Esophagus muscularis mucosa (tissue), 4 donors: ENCODE measurements around the gene SLC6A19.

Source experiments
- EP300 ChIP-seq: sonication (generic); formaldehyde crosslinking; IDR thresholded peaks from one replicate; pipeline ENCODE4 v1.6.1; 2017; ENCODE audit warnings: antibody characterized with exemption
- POLR2A ChIP-seq: fragments of 450-650 bp; IDR thresholded peaks from one replicate; pipeline ENCODE4 v1.6.1; 2017; ENCODE audit warnings: antibody characterized with exemption, moderate library complexity, mild to moderate bottlenecking, low read depth
- TF ChIP-seq, protein P1 (sequence below), 3 experiments: fragments of 200-600 bp in 2 of 3; fragments of 450-650 bp in 1 of 3; sonication (generic) in 2 of 3; IDR thresholded peaks; one replicate each; pipeline ENCODE4 v1.5.1; 2017 to 2019; ENCODE audit warnings: antibody characterized with exemption in 3 of 3, mild to moderate bottlenecking in 2 of 3, moderate library complexity in 1 of 3

- TF ChIP-seq, protein P1, sequence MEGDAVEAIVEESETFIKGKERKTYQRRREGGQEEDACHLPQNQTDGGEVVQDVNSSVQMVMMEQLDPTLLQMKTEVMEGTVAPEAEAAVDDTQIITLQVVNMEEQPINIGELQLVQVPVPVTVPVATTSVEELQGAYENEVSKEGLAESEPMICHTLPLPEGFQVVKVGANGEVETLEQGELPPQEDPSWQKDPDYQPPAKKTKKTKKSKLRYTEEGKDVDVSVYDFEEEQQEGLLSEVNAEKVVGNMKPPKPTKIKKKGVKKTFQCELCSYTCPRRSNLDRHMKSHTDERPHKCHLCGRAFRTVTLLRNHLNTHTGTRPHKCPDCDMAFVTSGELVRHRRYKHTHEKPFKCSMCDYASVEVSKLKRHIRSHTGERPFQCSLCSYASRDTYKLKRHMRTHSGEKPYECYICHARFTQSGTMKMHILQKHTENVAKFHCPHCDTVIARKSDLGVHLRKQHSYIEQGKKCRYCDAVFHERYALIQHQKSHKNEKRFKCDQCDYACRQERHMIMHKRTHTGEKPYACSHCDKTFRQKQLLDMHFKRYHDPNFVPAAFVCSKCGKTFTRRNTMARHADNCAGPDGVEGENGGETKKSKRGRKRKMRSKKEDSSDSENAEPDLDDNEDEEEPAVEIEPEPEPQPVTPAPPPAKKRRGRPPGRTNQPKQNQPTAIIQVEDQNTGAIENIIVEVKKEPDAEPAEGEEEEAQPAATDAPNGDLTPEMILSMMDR (IDR thresholded peaks at IDR 0.05): no peak
- TF ChIP-seq EP300: no peak
- no peak for TF ChIP-seq POLR2A
Measured at GRCh38 chr5:1205255-1206180, 4.1 kb downstream of the SLC6A19 start.
